GM23338 (cell line): ENCODE measurements around the gene ACOT11. TPM values are rescaled to one million over a fixed set of nuclear protein-coding genes. Genes with fewer than 3 reads are reported as not detected.

Experiments
- ATAC-seq: fragments of 200-7000 bp; cut with Tn5 transposase; 3 replicates; pipeline ENCODE4 v1.9.1; 2020
- DNase-seq: peaks from one replicate; pipeline ENCODE4 v3.0.0-alpha.2; 2015; ENCODE audit warnings: low spot score
- H2AFZ ChIP-seq: fragments of 200-600 bp; sonication (generic); 2 replicates; pipeline ENCODE4 v1.8.0; 2016; ENCODE audit warnings: antibody characterized with exemption, mild to moderate bottlenecking, moderate library complexity
- H3F3A ChIP-seq: fragments of 200-600 bp; sonication (generic); replicated peaks from 2 replicates; pipeline ENCODE4 v1.8.0; 2017; ENCODE audit warnings: antibody characterized with exemption, mixed run types, low read depth
- H3K27ac ChIP-seq: fragments of 200-600 bp; sonication (generic); 2 replicates; pipeline ENCODE4 v1.6.1; 2016; ENCODE audit warnings: low read depth
- H3K27me3 ChIP-seq: fragments of 200-600 bp; sonication (generic); 2 replicates; pipeline ENCODE4 v1.8.0; 2016; ENCODE audit warnings: mild to moderate bottlenecking, mixed run types, moderate library complexity; ENCODE audit not compliant: insufficient read depth
- H3K36me3 ChIP-seq: fragments of 200-600 bp; sonication (generic); 2 replicates; pipeline ENCODE4 v1.8.0; 2016; ENCODE audit warnings: mild to moderate bottlenecking; ENCODE audit not compliant: insufficient read depth
- H3K4me1 ChIP-seq: fragments of 200-600 bp; sonication (generic); 2 replicates; pipeline ENCODE4 v1.8.0; 2016; ENCODE audit warnings: mild to moderate bottlenecking, moderate library complexity; ENCODE audit not compliant: insufficient read depth
- H3K4me2 ChIP-seq: fragments of 200-600 bp; sonication (generic); 2 replicates; pipeline ENCODE4 v1.7.1; 2017; ENCODE audit warnings: mixed run types
- H3K4me3 ChIP-seq: fragments of 200-600 bp; sonication (generic); 2 replicates; pipeline ENCODE4 v1.6.1; 2016; ENCODE audit warnings: mixed run types
- H3K79me2 ChIP-seq: fragments of 200-600 bp; sonication (generic); replicated peaks from 2 replicates; pipeline ENCODE4 v1.8.0; 2017; ENCODE audit warnings: mild to moderate bottlenecking; ENCODE audit not compliant: insufficient read depth
- H3K9me2 ChIP-seq: fragments of 200-600 bp; sonication (generic); 2 replicates; pipeline ENCODE4 v1.8.0; 2017; ENCODE audit not compliant: insufficient read depth
- H4K20me1 ChIP-seq: fragments of 200-600 bp; sonication (generic); replicated peaks from 2 replicates; pipeline ENCODE4 v1.8.0; 2017; ENCODE audit warnings: mild to moderate bottlenecking; ENCODE audit not compliant: insufficient read depth
- H3K27ac Mint-ChIP-seq: 2 replicates; pipeline ENCODE4 v1.8.0; 2020; ENCODE audit warnings: inconsistent platforms, mild to moderate bottlenecking, moderate library complexity, mixed read lengths
- H3K27me3 Mint-ChIP-seq: 3 replicates; pipeline ENCODE4 v1.8.0; 2022; ENCODE audit warnings: low read depth, mild to moderate bottlenecking, moderate library complexity, mixed read lengths, inconsistent platforms; ENCODE audit not compliant: insufficient read depth, poor library complexity
- H3K36me3 Mint-ChIP-seq: 3 replicates; pipeline ENCODE4 v1.8.0; 2021; ENCODE audit warnings: low read depth, mild to moderate bottlenecking, inconsistent platforms, moderate library complexity, mixed read lengths
- H3K4me1 Mint-ChIP-seq: 3 replicates; pipeline ENCODE4 v1.8.0; 2020; ENCODE audit warnings: mild to moderate bottlenecking, inconsistent platforms, mixed read lengths
- H3K4me3 Mint-ChIP-seq: 3 replicates; pipeline ENCODE4 v1.8.0; 2021; ENCODE audit warnings: moderate library complexity, mild to moderate bottlenecking, inconsistent platforms, mixed read lengths
- H3K9me3 Mint-ChIP-seq: 3 replicates; pipeline ENCODE4 v1.8.0; 2020; ENCODE audit warnings: moderate library complexity, mild to moderate bottlenecking, inconsistent platforms, mixed read lengths
- CREB1 ChIP-seq: fragments of 250-450 bp; sonication (Bioruptor Pico); IDR thresholded peaks from 2 replicates; pipeline ENCODE4 v1.5.0; 2020; ENCODE audit warnings: low read depth, mild to moderate bottlenecking, moderate library complexity
- ETS1 ChIP-seq: IDR thresholded peaks from 2 replicates; pipeline ENCODE4 v1.6.1; 2016; ENCODE audit warnings: antibody characterized with exemption
- JUNB ChIP-seq: IDR thresholded peaks from one replicate; pipeline ENCODE4 v1.6.1; 2016; ENCODE audit warnings: antibody characterized with exemption; ENCODE audit not compliant: unreplicated experiment
- NANOG ChIP-seq: IDR thresholded peaks from 2 replicates; pipeline ENCODE4 v1.6.1; 2016; ENCODE audit warnings: antibody characterized with exemption, borderline replicate concordance
- POLR2AphosphoS5 ChIP-seq: IDR thresholded peaks from 2 replicates; pipeline ENCODE4 v1.6.1; 2016; ENCODE audit warnings: antibody characterized with exemption, low read depth
- REST ChIP-seq: IDR thresholded peaks from one replicate; pipeline ENCODE4 v1.6.1; 2018; ENCODE audit warnings: antibody characterized with exemption; ENCODE audit not compliant: unreplicated experiment
- STAT1 ChIP-seq: IDR thresholded peaks from one replicate; pipeline ENCODE4 v1.6.1; 2016; ENCODE audit warnings: antibody characterized with exemption; ENCODE audit not compliant: unreplicated experiment
- ZNF114 ChIP-seq: fragments of 250-450 bp; sonication (Bioruptor Pico); IDR thresholded peaks from 2 replicates; pipeline ENCODE4 v1.5.0; 2020; ENCODE audit warnings: mild to moderate bottlenecking, moderate library complexity
- ZNF331 ChIP-seq: fragments of 250-450 bp; sonication (Bioruptor Pico); IDR thresholded peaks from 2 replicates; pipeline ENCODE4 v1.5.0; 2020; ENCODE audit warnings: low read depth, mild to moderate bottlenecking, moderate library complexity
- ZNF462 ChIP-seq: fragments of 250-450 bp; sonication (Bioruptor Pico); IDR thresholded peaks from 2 replicates; pipeline ENCODE4 v1.5.0; 2020; ENCODE audit warnings: mild to moderate bottlenecking, moderate library complexity
- polyA plus RNA-seq: library from polyadenylated mRNA; unstranded; fragments of >200 nt; fragmentation: Nextera tagmentation; extraction: Ambion mirVana; gene quantifications from 2 replicates; pipeline ENCODE4 v1.2.1, GENCODE V29; 2016
- total RNA-seq: library from RNA; depleted of rRNA; stranded (reverse); fragments of >200 nt; shearing (Covaris generic); gene quantifications from 2 replicates; pipeline ENCODE4 v1.2.3, GENCODE V29; 2014

The ACOT11 gene
- total and polyA plus RNA-seq, 2 experiments from 2014 or later, result 1.6 to 2.7 TPM

GRCh38 chr1:54569339-54569738 lies 21.3 kb downstream of the ACOT11 start:
- TF ChIP-seq ZNF462 (CRISPR knock-in tag) (no peak), ZNF331 (CRISPR knock-in tag) (no peak), STAT1 (no peak), ETS1 (no peak), NANOG (no peak), JUNB (no peak), POLR2AphosphoS5 (no peak), ZNF114 (CRISPR knock-in tag) (no peak), REST (no peak), CREB1 (CRISPR knock-in tag) (no peak)
- H3K9me2 ChIP-seq, result no peaks in the 10 kb centered on the region
- H4K20me1 ChIP-seq, result no peaks in the 10 kb centered on the region
- Mint-ChIP-seq H3K36me3 (no peaks in the 10 kb centered on the region; the same call in 2 of the 3 replicates), H3K4me1 (peaks cover 46% of the 10 kb centered on the region), H3K27me3 (peaks cover 19% of the 10 kb centered on the region), H3K27ac (peak overlapping the region; percentile 64), H3K9me3 (peaks cover 1% of the 10 kb centered on the region; the same call in 1 of the 3 replicates), H3K4me3 (no peak overlapping the region)
- H2AFZ ChIP-seq, result no peak overlapping the region
- no peak overlapping the region for H3K4me2 ChIP-seq
- no peaks in the 10 kb centered on the region for H3K27me3 ChIP-seq
- H3K79me2 ChIP-seq, result no peaks in the 10 kb centered on the region
- no peak overlapping the region for H3K27ac ChIP-seq
- ATAC-seq, result no peak; the same call in 2 of the 3 replicates
- H3K36me3 ChIP-seq, result no peaks in the 10 kb centered on the region
- DNase-seq, result no peak
- H3K4me1 ChIP-seq, result peaks cover 18% of the 10 kb centered on the region
- no peak overlapping the region for H3K4me3 ChIP-seq
- 0 out of 2 replicates have a peak, but pooled peaks cover 2% of the 10 kb centered on the region for H3F3A ChIP-seq
